Nephron progenitor cell (in vitro differentiated cells): ENCODE results near the gene BCDIN3D.
A peak's percentile ranks its signal among the peaks of the same experiment; 100 is the strongest.

Experiments
- DNase-seq: peaks from one replicate; pipeline ENCODE4 v3.0.0; 2021
- H3K27ac Mint-ChIP-seq: 2 replicates; pipeline ENCODE4 v1.8.0; 2021; ENCODE audit warnings: mild to moderate bottlenecking, moderate library complexity, mixed read lengths
- H3K27me3 Mint-ChIP-seq: 2 replicates; pipeline ENCODE4 v1.8.0; 2021; ENCODE audit warnings: mild to moderate bottlenecking, low read depth, mixed read lengths; ENCODE audit not compliant: poor library complexity
- H3K36me3 Mint-ChIP-seq: 2 replicates; pipeline ENCODE4 v1.8.0; 2021; ENCODE audit warnings: low read depth, mixed read lengths
- H3K4me1 Mint-ChIP-seq: 2 replicates; pipeline ENCODE4 v1.8.0; 2021; ENCODE audit warnings: mixed read lengths
- H3K4me3 Mint-ChIP-seq: 2 replicates; pipeline ENCODE4 v1.8.0; 2021; ENCODE audit warnings: mild to moderate bottlenecking, moderate library complexity, mixed read lengths
- H3K9me3 Mint-ChIP-seq: 2 replicates; pipeline ENCODE4 v1.8.0; 2021; ENCODE audit warnings: mild to moderate bottlenecking, moderate library complexity, mixed read lengths
- CTCF ChIP-seq: fragments of 200-600 bp; sonication (generic); IDR thresholded peaks from 2 replicates; pipeline ENCODE4 v1.5.0; 2021; ENCODE audit warnings: antibody characterized with exemption

The BCDIN3D gene

GRCh38 chr12:49821373-49822287, 21.3 kb downstream of the BCDIN3D start:
- H3K27me3 Mint-ChIP-seq, result no peaks in the 10 kb centered on the region
- no peak overlapping the region for H3K27ac Mint-ChIP-seq
- H3K4me1 Mint-ChIP-seq, result peaks cover 34% of the 10 kb centered on the region
- peaks cover 25% of the 10 kb centered on the region for H3K36me3 Mint-ChIP-seq
- no peak for TF ChIP-seq CTCF
- H3K9me3 Mint-ChIP-seq, result no peaks in the 10 kb centered on the region
- no peak for DNase-seq
- H3K4me3 Mint-ChIP-seq, result no peak overlapping the region

GRCh38 chr12:49819786-49820185, 23.1 kb downstream of the BCDIN3D start:
- no peaks in the 10 kb centered on the region for H3K27me3 Mint-ChIP-seq
- H3K36me3 Mint-ChIP-seq, result peaks cover 38% of the 10 kb centered on the region
- peak overlapping the region; percentile 7 for H3K27ac Mint-ChIP-seq
- TF ChIP-seq CTCF, result no peak
- no peak overlapping the region for H3K4me3 Mint-ChIP-seq
- H3K9me3 Mint-ChIP-seq, result no peaks in the 10 kb centered on the region
- no peak for DNase-seq
- peaks cover 15% of the 10 kb centered on the region for H3K4me1 Mint-ChIP-seq

DNA sequence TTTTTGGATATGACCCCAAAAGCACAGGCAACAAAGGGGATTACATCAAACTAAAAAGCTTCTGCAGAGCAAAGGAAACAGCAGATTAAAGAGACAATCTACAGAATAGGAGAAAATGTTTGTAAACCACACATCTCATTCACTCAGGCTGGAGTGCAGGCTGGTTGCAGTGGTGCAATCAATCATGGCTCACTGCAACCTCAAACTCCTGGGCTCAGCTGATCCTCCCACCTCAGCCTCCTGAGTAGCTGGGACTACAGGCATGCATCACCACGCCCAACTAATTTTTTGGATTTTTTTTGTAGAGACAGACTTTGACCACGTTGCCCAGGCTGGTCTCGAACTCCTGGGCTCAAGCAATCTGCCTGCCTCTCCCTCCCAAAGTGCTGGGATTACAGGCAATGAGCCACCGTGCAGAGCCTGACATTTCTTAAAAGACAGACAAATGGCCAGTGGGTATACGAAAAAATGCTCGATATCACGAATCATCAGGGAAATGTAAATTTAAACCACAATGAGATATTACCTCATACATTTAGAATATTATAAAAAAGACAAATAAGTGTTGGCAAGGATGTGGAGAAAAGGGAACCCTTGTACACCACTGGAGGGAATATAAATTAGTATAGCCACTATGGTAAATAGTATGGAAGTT, 24.5 kb downstream of the BCDIN3D start:
- no peak for DNase-seq
- Mint-ChIP-seq H3K27me3 (no peaks in the 10 kb centered on the region), H3K4me3 (no peak overlapping the region), H3K4me1 (peaks cover 8% of the 10 kb centered on the region), H3K9me3 (no peaks in the 10 kb centered on the region), H3K36me3 (peaks cover 47% of the 10 kb centered on the region), H3K27ac (no peak overlapping the region)
- no peak for TF ChIP-seq CTCF

DNA sequence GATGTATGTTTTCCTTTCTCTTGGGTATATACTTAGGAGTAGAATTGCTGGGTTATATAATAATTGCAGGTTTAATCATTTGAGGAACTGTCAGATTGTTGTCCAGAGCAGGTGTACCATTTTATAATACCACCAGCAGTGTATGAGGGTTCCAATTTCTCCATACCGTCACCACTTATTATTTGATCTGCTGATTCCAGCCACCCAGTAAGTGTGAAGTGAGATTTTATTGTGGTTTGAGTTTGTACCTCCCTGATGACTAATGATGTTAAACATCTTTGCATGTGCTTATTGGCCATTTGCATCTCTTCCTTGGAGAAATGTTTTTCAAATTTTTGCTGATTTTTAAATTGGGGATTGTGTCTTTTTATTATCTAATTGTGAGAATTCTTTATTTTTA, 29.8 kb downstream of the BCDIN3D start:
- no peak for DNase-seq
- Mint-ChIP-seq H3K9me3 (no peaks in the 10 kb centered on the region), H3K27me3 (no peaks in the 10 kb centered on the region), H3K4me3 (no peak overlapping the region), H3K4me1 (peaks cover 44% of the 10 kb centered on the region), H3K27ac (no peak overlapping the region), H3K36me3 (peaks cover 29% of the 10 kb centered on the region)
- TF ChIP-seq CTCF, result no peak

GRCh38 chr12:49811961-49812401, 30.9 kb downstream of the BCDIN3D start:
- Mint-ChIP-seq H3K36me3 (peaks cover 29% of the 10 kb centered on the region), H3K27me3 (no peaks in the 10 kb centered on the region), H3K4me1 (peaks cover 55% of the 10 kb centered on the region), H3K27ac (peak overlapping the region; percentile 97), H3K9me3 (no peaks in the 10 kb centered on the region), H3K4me3 (no peak overlapping the region)
- TF ChIP-seq CTCF, result no peak
- no peak for DNase-seq
